Stomach smooth muscle (tissue), 2 donors: ENCODE measurements around the gene DDX21.

Source experiments
- H3K27ac ChIP-seq: one replicate; pipeline ENCODE4 v1.7.0; 2013; ENCODE audit warnings: mild to moderate bottlenecking, low read length, inconsistent platforms
- H3K27me3 ChIP-seq, 2 donors: one replicate each; pipeline ENCODE4 v1.7.0; 2013; ENCODE audit warnings: low read length in 2 of 2; ENCODE audit not compliant: insufficient read depth in 2 of 2, control insufficient read depth in 1 of 2
- H3K36me3 ChIP-seq, 2 donors: one replicate each; pipeline ENCODE4 v1.7.0; 2013; ENCODE audit warnings: low read length in 2 of 2; ENCODE audit not compliant: control insufficient read depth in 2 of 2, insufficient read depth in 2 of 2
- H3K4me1 ChIP-seq: one replicate; pipeline ENCODE4 v1.7.0; 2013; ENCODE audit warnings: low read length; ENCODE audit not compliant: control insufficient read depth, insufficient read depth
- H3K4me3 ChIP-seq, 2 donors: one replicate each; pipeline ENCODE4 v1.7.0; 2013; ENCODE audit warnings: low read length in 2 of 2
- H3K9ac ChIP-seq, 2 donors: one replicate each; pipeline ENCODE4 v1.7.0; 2013; ENCODE audit warnings: low read length in 2 of 2, mild to moderate bottlenecking in 1 of 2
- H3K9me3 ChIP-seq, 2 donors: one replicate each; pipeline ENCODE4 v1.7.0; 2013; ENCODE audit warnings: low read length in 2 of 2; ENCODE audit not compliant: control insufficient read depth in 2 of 2
- donor health status: healthy.
- donor health status: Pancreatic carcinoma.

DDX21 gene

GRCh38 chr10:68987611-68988010 lies 31.6 kb downstream of the DDX21 start:
- no peaks in the 10 kb centered on the region for H3K9me3 ChIP-seq
- no peak overlapping the region for H3K4me3 ChIP-seq
- H3K36me3 ChIP-seq, result peaks cover 6 to 10% of the 10 kb centered on the region in 2 donors

GRCh38 chr10:68988530-68989316 lies 32.8 kb downstream of the DDX21 start, which contains the start of gene KIFBP:
Gene KIFBP, plus strand, starts transcription at chr10:68988803. Its CDS starts 30 bp downstream, at chr10:68988833.
- Histone ChIP-seq H3K36me3 (peaks cover 4 to 6% of the 10 kb centered on the region in 2 donors), H3K9me3 (no peaks in the 10 kb centered on the region), H3K4me1 (peaks cover 34% of the 10 kb centered on the region)

More at GRCh38 chr10:68987611-68988010, 31.6 kb downstream of the DDX21 start:
- H3K27me3 ChIP-seq, result no peaks in the 10 kb centered on the region
- peaks cover 26% of the 10 kb centered on the region for H3K4me1 ChIP-seq
- no peak overlapping the region for H3K27ac ChIP-seq
- no peak overlapping the region for H3K9ac ChIP-seq

GRCh38 chr10:68989317-68989990 lies 33.5 kb downstream of the DDX21 start:
- Histone ChIP-seq H3K4me1 (peaks cover 34% of the 10 kb centered on the region), H3K9me3 (no peaks in the 10 kb centered on the region), H3K9ac (peak overlapping the region; percentile 62 to 91), H3K27ac (peak overlapping the region; percentile 62), H3K4me3 (peak overlapping the region; percentile 64 to 98), H3K27me3 (no peaks in the 10 kb centered on the region), H3K36me3 (peaks cover under 1 to 4% of the 10 kb centered on the region in 2 donors)

More at GRCh38 chr10:68988530-68989316, 32.8 kb downstream of the DDX21 start, which contains the start of gene KIFBP:
- Histone ChIP-seq H3K9ac (peak within 1 kb of the TSS; percentile 62 to 91), H3K27me3 (no peaks in the 10 kb centered on the region), H3K27ac (peak within 1 kb of the TSS; percentile 62), H3K4me3 (peak within 1 kb of the TSS; percentile 64 to 98)

GRCh38 chr10:68992636-68993440 lies 36.9 kb downstream of the DDX21 start:
- peaks cover 0 to 2% of the 10 kb centered on the region in 2 donors for H3K36me3 ChIP-seq
- peaks cover 34% of the 10 kb centered on the region for H3K4me1 ChIP-seq
- no peaks in the 10 kb centered on the region for H3K27me3 ChIP-seq
- H3K9ac ChIP-seq, result peak overlapping the region; percentile 31 to 47
- H3K27ac ChIP-seq, result peak overlapping the region; percentile 63
- H3K9me3 ChIP-seq, result no peaks in the 10 kb centered on the region
- H3K4me3 ChIP-seq, result peak overlapping the region in 1 of 2 donors; percentile 22

GRCh38 chr10:68997211-68997610 lies 41.2 kb downstream of the DDX21 start:
- Histone ChIP-seq H3K9me3 (no peaks in the 10 kb centered on the region), H3K36me3 (peaks cover 0 to 8% of the 10 kb centered on the region in 2 donors), H3K4me3 (no peak overlapping the region), H3K9ac (no peak overlapping the region), H3K4me1 (peaks cover 11% of the 10 kb centered on the region), H3K27me3 (no peaks in the 10 kb centered on the region), H3K27ac (no peak overlapping the region)

GRCh38 chr10:69004821-69005220 lies 48.9 kb downstream of the DDX21 start:
- no peak overlapping the region for H3K9ac ChIP-seq
- no peaks in the 10 kb centered on the region for H3K9me3 ChIP-seq
- no peak overlapping the region for H3K4me3 ChIP-seq
- no peak overlapping the region for H3K27ac ChIP-seq
- H3K27me3 ChIP-seq, result no peaks in the 10 kb centered on the region
- peaks cover 8 to 9% of the 10 kb centered on the region in 2 donors for H3K36me3 ChIP-seq
- H3K4me1 ChIP-seq, result no peaks in the 10 kb centered on the region

- H3K4me1 ChIP-seq, result no peaks in the 10 kb centered on the region
- H3K4me3 ChIP-seq, result no peak overlapping the region
- H3K36me3 ChIP-seq, result peaks cover 7 to 11% of the 10 kb centered on the region in 2 donors
- H3K27me3 ChIP-seq, result no peaks in the 10 kb centered on the region
- H3K9ac ChIP-seq, result no peak overlapping the region
- H3K9me3 ChIP-seq, result no peaks in the 10 kb centered on the region
- H3K27ac ChIP-seq, result no peak overlapping the region
These were observed 49.9 kb downstream of the DDX21 start for GRCh38 chr10:69005704-69006485.

- H3K4me3 ChIP-seq, result no peak overlapping the region
- H3K36me3 ChIP-seq, result peaks cover 4 to 11% of the 10 kb centered on the region in 2 donors
- H3K9me3 ChIP-seq, result no peaks in the 10 kb centered on the region
- no peaks in the 10 kb centered on the region for H3K27me3 ChIP-seq
- no peaks in the 10 kb centered on the region for H3K4me1 ChIP-seq
- H3K9ac ChIP-seq, result no peak overlapping the region
- no peak overlapping the region for H3K27ac ChIP-seq
These were observed 51.3 kb downstream of the DDX21 start for GRCh38 chr10:69007260-69007659.

GRCh38 chr10:69009360-69009759 lies 53.4 kb downstream of the DDX21 start:
- Histone ChIP-seq H3K27ac (no peak overlapping the region), H3K36me3 (peaks cover 10 to 14% of the 10 kb centered on the region in 2 donors), H3K9ac (no peak overlapping the region), H3K4me3 (no peak overlapping the region), H3K4me1 (no peaks in the 10 kb centered on the region), H3K27me3 (no peaks in the 10 kb centered on the region), H3K9me3 (no peaks in the 10 kb centered on the region)
